Mesendoderm (in vitro differentiated cells): ENCODE measurements around the gene USP12.
"Not testable (repeated sequence)": the region's sequence is repeated elsewhere in the genome, so short reads cannot be mapped to it uniquely, and the experiment has no call there.

Source experiments
- DNase-seq: peaks from one replicate; pipeline ENCODE4 v3.0.0; 2013
- H2AK5ac ChIP-seq: 2 replicates; pipeline ENCODE4 v1.6.1; 2013; ENCODE audit warnings: low read length, inconsistent platforms
- H2BK120ac ChIP-seq: 2 replicates; pipeline ENCODE4 v1.6.1; 2013; ENCODE audit warnings: low read depth, mild to moderate bottlenecking, low read length, moderate library complexity, mixed read lengths
- H2BK15ac ChIP-seq: replicated peaks from 2 replicates; pipeline ENCODE4 v1.6.1; 2013; ENCODE audit warnings: low read depth, mild to moderate bottlenecking, moderate library complexity
- H2BK5ac ChIP-seq: 2 replicates; pipeline ENCODE4 v1.6.1; 2013; ENCODE audit warnings: low read length, inconsistent platforms
- H3K18ac ChIP-seq: 2 replicates; pipeline ENCODE4 v1.6.1; 2013; ENCODE audit warnings: mild to moderate bottlenecking, low read length, mixed read lengths
- H3K23ac ChIP-seq: one replicate; pipeline ENCODE4 v1.6.1; 2013; ENCODE audit warnings: low read length
- H3K27ac ChIP-seq: 2 replicates; pipeline ENCODE4 v1.5.1; 2013; ENCODE audit warnings: low read depth, mild to moderate bottlenecking, inconsistent platforms, low read length, moderate library complexity
- H3K27me3 ChIP-seq: 2 replicates; pipeline ENCODE4 v1.6.1; 2013; ENCODE audit warnings: low read length, control low read depth, mild to moderate bottlenecking, inconsistent platforms; ENCODE audit not compliant: insufficient read depth, poor library complexity
- H3K36me3 ChIP-seq: 2 replicates; pipeline ENCODE4 v1.6.1; 2013; ENCODE audit warnings: low read length, inconsistent platforms; ENCODE audit not compliant: control insufficient read depth, insufficient read depth
- H3K4ac ChIP-seq: one replicate; pipeline ENCODE4 v1.6.1; 2013; ENCODE audit warnings: low read depth, mild to moderate bottlenecking, low read length, moderate library complexity
- H3K4me1 ChIP-seq: 2 replicates; pipeline ENCODE4 v1.6.1; 2013; ENCODE audit warnings: low read depth, low read length, inconsistent platforms; ENCODE audit not compliant: control insufficient read depth
- H3K4me2 ChIP-seq: 2 replicates; pipeline ENCODE4 v1.6.1; 2013; ENCODE audit warnings: low read length
- H3K4me3 ChIP-seq: 2 replicates; pipeline ENCODE4 v1.5.1; 2013; ENCODE audit warnings: mild to moderate bottlenecking, low read length
- H3K56ac ChIP-seq: one replicate; pipeline ENCODE4 v1.6.1; 2013; ENCODE audit warnings: low read length
- H3K79me1 ChIP-seq: 2 replicates; pipeline ENCODE4 v1.6.1; 2013; ENCODE audit warnings: low read length, inconsistent platforms
- H3K79me2 ChIP-seq: 2 replicates; pipeline ENCODE4 v1.6.1; 2013; ENCODE audit warnings: mild to moderate bottlenecking, low read length; ENCODE audit not compliant: control insufficient read depth, insufficient read depth
- H3K9ac ChIP-seq: 2 replicates; pipeline ENCODE4 v1.6.1; 2013; ENCODE audit warnings: low read length, inconsistent platforms
- H4K5ac ChIP-seq: one replicate; pipeline ENCODE4 v1.6.1; 2013; ENCODE audit warnings: low read length
- H4K8ac ChIP-seq: one replicate; pipeline ENCODE4 v1.6.1; 2013; ENCODE audit warnings: low read depth, mild to moderate bottlenecking, control low read depth, low read length, moderate library complexity
- WGBS: extraction: QIAGEN DNeasy Blood & Tissue Kit; methylation state at CpG from one replicate; pipeline ENCODE4 v1.1.7; 2013; ENCODE audit warnings: low lambda C conversion rate, missing lambda C conversion rate; ENCODE audit not compliant: insufficient coverage; ENCODE audit errors: extremely low coverage; 5-methylcytosine and 5-hydroxymethylcytosine counted together

USP12 gene

DNA sequence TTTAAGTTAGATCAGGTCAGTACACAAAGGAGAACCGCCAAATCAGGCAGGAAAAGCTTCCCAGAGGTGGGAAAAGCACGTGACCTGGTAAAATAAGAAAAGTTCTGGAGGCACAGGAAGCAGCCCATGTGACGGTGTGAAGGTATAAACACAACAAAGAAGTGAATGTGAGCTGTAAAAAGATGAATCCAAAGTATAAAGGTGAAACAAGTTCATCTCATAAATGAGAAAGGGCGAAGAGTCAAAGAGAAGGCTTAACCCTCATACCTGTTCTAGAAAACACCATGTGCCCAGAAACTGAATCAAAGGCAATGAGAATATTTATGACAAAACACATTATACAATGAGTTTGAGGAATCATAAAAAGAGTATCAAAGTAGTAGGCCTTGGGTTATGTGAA lies 47.0 kb downstream of the USP12 start:
- no peak overlapping the region for H4K8ac ChIP-seq
- H3K4me3 ChIP-seq, result no peak overlapping the region
- H3K4me2 ChIP-seq, result no peak overlapping the region
- H3K4me1 ChIP-seq, result peaks cover 5% of the 10 kb centered on the region
- H3K23ac ChIP-seq, result no peak overlapping the region
- H3K36me3 ChIP-seq, result no peaks in the 10 kb centered on the region
- H4K5ac ChIP-seq, result no peak overlapping the region
- H3K56ac ChIP-seq, result no peak overlapping the region
- peaks cover 19% of the 10 kb centered on the region for H3K79me1 ChIP-seq
- WGBS, result no CpG with 5 or more reads among the region's 4 CpGs
- H3K27ac ChIP-seq, result no peak overlapping the region
- no peak overlapping the region for H3K18ac ChIP-seq
- peaks cover 45% of the 10 kb centered on the region for H3K79me2 ChIP-seq
- H3K27me3 ChIP-seq, result no peaks in the 10 kb centered on the region
- DNase-seq, result no peak
- H2AK5ac ChIP-seq, result no peak overlapping the region
- no peak overlapping the region for H3K9ac ChIP-seq
- H2BK120ac ChIP-seq, result no peak overlapping the region
- H2BK15ac ChIP-seq, result no peak overlapping the region
- no peak overlapping the region for H2BK5ac ChIP-seq
- H3K4ac ChIP-seq, result no peak overlapping the region

DNA sequence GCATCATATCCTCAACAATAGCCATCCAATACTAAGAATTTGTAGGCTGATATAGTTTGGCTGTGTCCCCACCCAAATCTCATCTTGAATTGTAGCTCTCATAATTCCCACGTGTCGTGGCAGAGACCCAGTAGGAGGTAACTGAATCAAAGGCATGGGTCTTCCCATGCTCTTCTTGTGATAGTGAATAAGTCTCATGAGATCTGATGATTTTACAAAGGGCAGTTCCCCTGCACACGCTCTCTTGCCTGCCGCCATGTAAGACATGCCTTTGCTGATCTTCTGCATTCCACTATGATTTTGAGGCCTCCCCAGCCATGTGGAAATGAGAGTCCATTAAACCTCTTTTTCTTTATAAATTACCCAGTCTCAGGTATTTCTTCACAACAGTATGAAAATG lies 48.2 kb downstream of the USP12 start:
- H3K4me2 ChIP-seq, H2BK5ac ChIP-seq, H3K9ac ChIP-seq, H3K23ac ChIP-seq, DNase-seq, H3K36me3 ChIP-seq, H3K4me3 ChIP-seq, H4K5ac ChIP-seq, H3K56ac ChIP-seq, H2BK120ac ChIP-seq, H3K18ac ChIP-seq, H4K8ac ChIP-seq, H2BK15ac ChIP-seq, H3K4me1 ChIP-seq, H3K27ac ChIP-seq, H3K27me3 ChIP-seq, H3K4ac ChIP-seq, H2AK5ac ChIP-seq: not testable (repeated sequence)
- peaks cover 47% of the 10 kb centered on the region for H3K79me2 ChIP-seq
- peaks cover 23% of the 10 kb centered on the region for H3K79me1 ChIP-seq
- no CpG with 5 or more reads among the region's 4 CpGs for WGBS

DNA sequence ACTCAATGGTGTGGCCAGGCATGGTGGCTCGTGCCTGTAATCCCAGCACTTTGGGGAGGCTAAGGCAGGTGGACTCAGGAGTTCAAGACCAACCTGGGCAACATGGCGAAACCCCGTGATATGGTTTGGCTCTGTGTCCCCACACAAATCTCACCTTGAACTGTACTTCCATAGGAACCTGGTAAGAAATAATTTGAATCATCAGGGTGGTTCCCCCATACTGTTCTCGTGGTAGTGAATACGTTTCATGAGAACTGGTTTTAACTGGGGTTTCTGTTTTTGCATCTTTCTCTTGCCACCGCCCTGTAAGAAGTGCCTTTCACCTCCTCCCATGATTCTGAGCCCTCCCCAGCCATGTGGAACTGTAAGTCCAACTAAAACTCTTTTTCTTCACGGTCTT lies 49.6 kb downstream of the USP12 start:
- Histone ChIP-seq H3K36me3 (no peaks in the 10 kb centered on the region), H2BK120ac (no peak overlapping the region), H3K4ac (no peak overlapping the region), H2BK15ac (no peak overlapping the region), H3K56ac (no peak overlapping the region), H3K79me1 (peaks cover 21% of the 10 kb centered on the region), H2AK5ac (no peak overlapping the region), H3K9ac (no peak overlapping the region), H3K79me2 (peaks cover 49% of the 10 kb centered on the region), H3K4me1 (peaks cover 5% of the 10 kb centered on the region), H3K18ac (no peak overlapping the region), H4K8ac (no peak overlapping the region), H3K4me2 (no peak overlapping the region), H3K23ac (no peak overlapping the region), H3K27ac (no peak overlapping the region), H2BK5ac (no peak overlapping the region), H4K5ac (no peak overlapping the region), H3K4me3 (no peak overlapping the region), H3K27me3 (no peaks in the 10 kb centered on the region)
- no CpG with 5 or more reads among the region's 7 CpGs for WGBS
- DNase-seq, result no peak

DNA sequence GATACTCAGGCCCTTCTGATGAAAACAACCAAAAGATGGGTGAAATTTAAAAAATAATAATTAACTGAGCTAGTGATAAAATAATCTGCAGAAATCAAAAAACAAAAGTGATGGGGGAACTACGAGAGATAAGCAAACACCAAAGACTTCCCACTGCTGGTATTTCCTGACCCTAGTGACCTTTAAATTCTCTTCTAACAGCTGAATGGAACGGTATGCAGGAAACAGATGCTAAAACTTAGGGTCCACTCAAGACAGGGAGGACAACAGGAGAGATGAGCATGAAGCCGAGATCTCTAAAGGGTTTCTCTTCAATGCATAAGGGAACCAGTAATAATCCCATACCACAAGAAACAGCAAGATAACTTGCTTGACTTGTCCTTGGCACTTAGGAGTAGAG lies 50.8 kb downstream of the USP12 start:
- Histone ChIP-seq H3K4me1 (peaks cover 5% of the 10 kb centered on the region), H3K36me3 (no peaks in the 10 kb centered on the region), H2BK120ac (no peak overlapping the region), H4K8ac (no peak overlapping the region), H3K4ac (no peak overlapping the region), H3K9ac (no peak overlapping the region), H3K18ac (no peak overlapping the region), H3K4me3 (no peak overlapping the region), H3K4me2 (no peak overlapping the region), H3K23ac (no peak overlapping the region), H2AK5ac (no peak overlapping the region), H3K27me3 (no peaks in the 10 kb centered on the region), H2BK5ac (no peak overlapping the region), H2BK15ac (no peak overlapping the region), H3K79me2 (peaks cover 43% of the 10 kb centered on the region), H3K56ac (no peak overlapping the region), H4K5ac (no peak overlapping the region), H3K27ac (no peak overlapping the region), H3K79me1 (peaks cover 21% of the 10 kb centered on the region)
- no CpG with 5 or more reads among the region's 3 CpGs for WGBS
- DNase-seq, result peak; percentile 22

DNA sequence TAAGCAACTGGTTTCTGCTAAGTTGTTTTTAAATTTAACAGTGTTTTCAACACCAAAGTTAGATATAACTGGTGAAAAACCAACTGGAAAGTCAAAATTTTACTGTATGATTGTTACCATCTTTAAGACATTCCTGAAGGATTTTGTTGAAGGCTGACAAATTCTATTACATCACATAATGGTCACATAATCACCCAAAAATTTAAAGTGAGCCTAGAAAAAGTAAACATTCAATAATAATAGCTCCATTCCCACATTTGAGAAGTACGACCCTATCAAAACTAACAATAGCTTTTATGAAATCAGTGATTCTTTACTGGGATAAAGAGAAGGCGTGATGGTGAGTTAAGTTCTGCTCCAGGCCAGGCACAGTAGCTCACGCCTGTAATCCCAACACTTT lies 51.6 kb downstream of the USP12 start:
- H3K27me3 ChIP-seq, result no peaks in the 10 kb centered on the region
- no peak overlapping the region for H3K4ac ChIP-seq
- no peak overlapping the region for H2BK120ac ChIP-seq
- H3K79me2 ChIP-seq, result peaks cover 38% of the 10 kb centered on the region
- no peak overlapping the region for H4K5ac ChIP-seq
- no peak for DNase-seq
- H3K56ac ChIP-seq, result no peak overlapping the region
- H3K4me3 ChIP-seq, result no peak overlapping the region
- H4K8ac ChIP-seq, result no peak overlapping the region
- H2AK5ac ChIP-seq, result no peak overlapping the region
- H3K4me1 ChIP-seq, result peaks cover 5% of the 10 kb centered on the region
- H3K27ac ChIP-seq, result no peak overlapping the region
- no peaks in the 10 kb centered on the region for H3K36me3 ChIP-seq
- peaks cover 17% of the 10 kb centered on the region for H3K79me1 ChIP-seq
- no peak overlapping the region for H3K4me2 ChIP-seq
- H3K18ac ChIP-seq, result no peak overlapping the region
- H3K9ac ChIP-seq, result no peak overlapping the region
- no CpG with 5 or more reads among the region's 3 CpGs for WGBS
- H3K23ac ChIP-seq, result no peak overlapping the region
- H2BK5ac ChIP-seq, result no peak overlapping the region
- H2BK15ac ChIP-seq, result no peak overlapping the region

DNA sequence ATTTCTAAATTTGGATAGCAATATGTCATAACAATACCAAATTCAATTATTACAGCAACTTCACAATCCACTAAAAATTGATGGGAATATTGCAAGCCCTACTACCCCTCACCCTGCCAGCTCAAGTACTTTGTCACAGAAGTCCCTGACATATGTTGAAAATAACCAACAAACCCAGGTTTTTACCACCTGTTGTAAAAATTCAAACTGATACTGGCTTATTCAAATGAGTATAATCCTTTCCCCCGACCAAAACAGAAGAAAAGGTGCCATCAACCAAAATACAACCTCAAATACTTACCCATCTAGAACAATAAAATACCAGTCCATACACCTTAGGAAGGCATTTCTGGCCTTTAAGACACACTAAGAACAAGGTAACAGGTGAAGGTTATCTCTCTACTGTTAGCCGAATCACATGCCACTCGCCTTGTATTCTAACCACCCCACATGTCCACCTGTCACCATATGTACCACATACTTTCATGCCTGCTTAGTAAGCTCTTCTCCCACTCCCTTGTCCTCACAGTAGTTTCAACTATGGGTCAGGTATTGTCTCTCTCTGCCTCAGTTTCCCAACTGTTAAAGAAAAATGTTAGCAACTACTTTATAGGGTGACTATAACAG lies 53.1 kb downstream of the USP12 start:
- Histone ChIP-seq H3K27ac (no peak overlapping the region), H3K4me3 (no peak overlapping the region), H4K5ac (no peak overlapping the region), H3K4ac (no peak overlapping the region), H2BK120ac (no peak overlapping the region), H2AK5ac (no peak overlapping the region), H3K56ac (no peak overlapping the region), H2BK15ac (no peak overlapping the region), H3K9ac (no peak overlapping the region), H4K8ac (no peak overlapping the region), H2BK5ac (no peak overlapping the region), H3K36me3 (no peaks in the 10 kb centered on the region), H3K79me1 (peaks cover 13% of the 10 kb centered on the region), H3K23ac (no peak overlapping the region), H3K79me2 (peaks cover 32% of the 10 kb centered on the region), H3K18ac (no peak overlapping the region), H3K4me1 (peaks cover 5% of the 10 kb centered on the region), H3K27me3 (no peaks in the 10 kb centered on the region), H3K4me2 (no peak overlapping the region)
- no CpG with 5 or more reads among the region's 3 CpGs for WGBS
- no peak for DNase-seq
